NCI-H146 treated with DMSO at 0.1 percent for 48 hours (cell line): ENCODE data around the gene SAMD9L.
"Not testable (repeated sequence)": the region's sequence is repeated elsewhere in the genome, so short reads cannot be mapped to it uniquely, and the experiment has no call there.

ENCODE experiments used
- DNase-seq: peaks from one replicate; lab custom pipeline; 2025; ENCODE audit not compliant: unreplicated experiment; lab: John Stamatoyannopoulos, UW

SAMD9L gene

GRCh38 chr7:93146472-93147141 lies 1.6 kb downstream of the SAMD9L start:
- DNase-seq = no peak

DNA sequence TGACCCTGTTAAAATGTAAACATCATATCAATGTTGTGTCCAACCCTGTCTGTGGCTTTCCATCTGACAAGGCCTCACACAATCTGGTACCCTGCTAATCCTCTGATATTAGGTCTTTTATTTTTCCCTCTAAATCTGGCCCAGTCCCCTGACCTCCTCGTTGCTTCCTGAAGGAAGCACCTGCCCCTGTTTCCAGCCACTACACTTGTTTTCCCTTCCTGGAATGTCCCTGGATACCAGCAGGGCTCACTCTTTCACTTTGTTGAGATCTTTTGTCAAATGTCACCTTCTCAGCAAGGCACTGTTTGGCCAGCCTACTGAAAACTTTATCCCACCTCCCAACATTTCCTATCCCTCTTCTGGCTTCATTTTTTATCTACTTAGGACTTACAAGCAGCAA lies 2.1 kb downstream of the SAMD9L start:
- DNase-seq = no peak

GRCh38 chr7:93145354-93145753 lies 2.8 kb downstream of the SAMD9L start:
- DNase-seq = no peak

DNA sequence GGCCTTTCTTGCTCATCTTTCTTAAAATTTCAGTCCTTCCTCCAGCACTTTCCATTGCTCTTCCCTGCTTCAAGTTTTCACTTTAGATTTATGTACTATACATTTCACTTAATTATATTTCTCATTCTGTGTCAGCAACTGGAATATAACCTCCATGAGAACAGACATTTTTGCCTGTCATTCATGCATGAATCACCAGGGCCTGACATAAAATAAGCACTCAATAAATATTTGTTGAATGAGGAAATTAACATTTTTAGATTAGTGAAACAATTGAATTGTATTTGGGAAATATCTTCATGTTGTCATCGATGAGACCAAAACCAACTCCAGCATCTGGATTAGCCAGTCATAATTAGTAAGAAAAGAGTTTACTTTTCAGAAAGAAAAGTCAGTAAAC lies 6.1 kb downstream of the SAMD9L start:
- no peak for DNase-seq

DNA sequence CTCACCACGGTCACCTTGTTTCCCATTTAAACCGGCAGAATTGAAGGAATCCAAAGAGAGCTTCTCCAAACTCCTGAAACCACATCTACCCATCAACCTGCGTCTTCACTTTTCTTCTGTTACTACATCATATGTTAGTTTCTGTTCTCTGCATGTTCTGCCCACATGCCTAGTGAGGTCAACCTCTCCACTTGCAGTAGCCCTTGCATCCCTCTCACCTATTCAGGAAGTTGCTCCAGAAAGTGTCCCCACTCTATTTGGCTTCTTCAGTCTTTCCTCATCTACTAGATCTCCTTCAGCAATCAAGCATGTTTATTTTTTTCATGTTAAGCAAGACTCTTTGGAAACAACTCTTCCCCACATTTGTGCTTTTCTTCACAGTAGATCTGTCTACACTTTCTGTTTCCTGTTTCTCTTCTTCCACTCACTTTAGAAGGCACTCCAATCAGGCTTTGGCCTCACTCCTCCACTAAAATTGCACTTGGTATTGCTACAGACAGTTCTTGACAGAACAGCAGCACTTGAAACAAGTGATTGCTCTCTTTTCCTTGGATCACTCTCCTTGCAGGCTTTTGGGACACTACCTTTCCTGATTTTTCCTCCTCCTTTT lies 7.5 kb downstream of the SAMD9L start:
- no peak for DNase-seq

GRCh38 chr7:93138576-93138975 lies 9.6 kb downstream of the SAMD9L start:
- no peak for DNase-seq

DNA sequence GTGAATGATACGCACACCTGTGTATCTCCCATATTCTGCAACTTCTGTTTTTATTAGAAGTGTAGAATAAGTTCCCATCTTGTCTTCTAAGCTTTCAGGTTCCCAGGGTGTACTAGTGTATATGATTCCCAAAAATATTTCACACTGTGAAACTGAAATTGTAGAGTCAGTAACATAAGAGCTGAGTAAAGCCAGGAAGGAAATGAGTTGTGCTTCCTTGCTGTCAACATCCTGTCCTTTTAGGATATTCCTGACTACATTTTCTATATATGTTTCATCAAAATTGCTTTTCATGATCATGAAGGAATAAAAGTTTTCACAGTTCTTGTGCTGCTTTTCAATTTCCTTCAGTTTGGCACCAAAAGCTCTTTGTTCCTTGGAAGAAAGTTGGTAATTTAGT lies 15.2 kb downstream of the SAMD9L start:
- DNase-seq = no peak

GRCh38 chr7:93132216-93132615 lies 16.0 kb downstream of the SAMD9L start:
- DNase-seq = no peak

DNA sequence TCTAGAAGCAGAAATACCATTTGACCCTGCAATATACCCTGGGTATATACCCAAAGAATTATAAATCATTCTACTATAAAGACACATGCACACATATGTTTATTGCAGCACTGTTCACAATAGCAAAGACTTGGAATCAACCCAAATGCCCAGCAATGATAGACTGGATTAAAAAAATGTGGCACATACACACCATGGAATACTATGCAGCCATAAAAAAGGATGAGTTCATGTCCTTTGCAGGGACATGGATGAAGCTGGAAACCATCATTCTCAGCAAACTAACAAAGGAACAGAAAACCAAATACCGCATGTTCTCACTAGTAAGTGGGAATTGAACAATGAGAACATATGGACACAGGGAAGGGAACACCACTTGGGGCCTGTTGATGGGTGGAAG lies 21.2 kb downstream of the SAMD9L start:
- not testable (repeated sequence) for DNase-seq

DNA sequence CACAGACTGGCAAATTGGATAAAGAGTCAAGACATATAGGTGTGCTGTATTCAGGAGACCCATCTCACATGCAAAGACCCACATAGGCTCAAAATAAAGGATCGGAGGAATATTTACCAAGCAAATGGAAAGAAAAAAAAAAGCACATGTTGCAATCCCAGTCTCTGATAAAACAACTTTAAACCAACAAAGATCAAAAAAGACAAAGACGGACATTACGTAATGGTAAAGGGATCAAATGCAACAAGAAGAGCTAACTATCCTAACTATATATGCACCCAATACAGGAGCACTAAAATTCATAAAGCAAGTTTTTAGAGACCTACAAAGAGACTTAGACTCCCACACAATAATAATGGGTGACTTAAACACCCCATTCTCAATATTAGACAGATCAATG lies 24.7 kb downstream of the SAMD9L start:
- DNase-seq = not testable (repeated sequence)

DNA sequence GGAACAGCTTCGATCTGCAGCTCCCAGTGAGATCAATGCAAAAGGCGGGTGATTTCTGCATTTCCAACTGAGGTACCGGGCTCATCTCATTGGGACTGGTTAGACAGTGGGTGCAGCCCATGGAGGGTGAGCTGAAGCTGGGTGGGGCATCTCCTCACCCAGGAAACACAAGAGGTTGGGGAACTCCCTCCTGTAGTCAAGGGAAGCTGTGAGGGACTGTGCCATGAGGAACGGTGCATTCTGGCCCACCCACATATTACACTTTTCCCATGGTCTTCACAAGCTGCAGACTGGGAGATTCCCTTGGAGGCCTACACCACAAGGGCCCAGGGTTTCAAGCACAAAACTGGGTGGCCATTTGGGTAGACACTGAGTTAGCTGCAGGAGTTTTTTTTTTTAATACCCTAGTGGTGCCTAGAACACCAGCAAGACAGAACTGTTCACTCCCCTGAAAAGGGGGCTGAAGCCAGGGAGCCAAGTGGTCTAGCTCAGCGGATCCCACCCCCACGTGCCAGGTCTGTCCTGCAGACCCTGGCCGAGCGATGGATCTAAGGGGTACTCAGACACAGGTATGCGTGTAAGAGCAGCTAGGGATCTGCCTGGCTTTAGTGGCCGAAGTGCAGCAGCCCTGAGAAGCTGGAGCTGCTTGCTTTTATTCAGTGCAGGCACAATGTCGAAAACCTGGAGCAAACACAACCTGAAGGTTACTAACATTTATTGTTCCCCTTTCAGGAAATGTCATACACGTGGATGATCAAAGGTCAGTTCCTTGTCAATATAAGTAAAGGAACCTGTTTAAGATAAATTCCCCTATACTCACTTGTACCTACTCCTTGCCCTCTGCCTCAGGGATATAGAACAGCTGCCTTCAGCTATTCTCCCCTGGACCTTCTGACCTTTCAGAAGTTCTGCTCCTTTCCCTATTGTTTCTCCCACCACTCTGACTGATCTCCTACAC lies 27.3 kb downstream of the SAMD9L start:
- no peak for DNase-seq

DNA sequence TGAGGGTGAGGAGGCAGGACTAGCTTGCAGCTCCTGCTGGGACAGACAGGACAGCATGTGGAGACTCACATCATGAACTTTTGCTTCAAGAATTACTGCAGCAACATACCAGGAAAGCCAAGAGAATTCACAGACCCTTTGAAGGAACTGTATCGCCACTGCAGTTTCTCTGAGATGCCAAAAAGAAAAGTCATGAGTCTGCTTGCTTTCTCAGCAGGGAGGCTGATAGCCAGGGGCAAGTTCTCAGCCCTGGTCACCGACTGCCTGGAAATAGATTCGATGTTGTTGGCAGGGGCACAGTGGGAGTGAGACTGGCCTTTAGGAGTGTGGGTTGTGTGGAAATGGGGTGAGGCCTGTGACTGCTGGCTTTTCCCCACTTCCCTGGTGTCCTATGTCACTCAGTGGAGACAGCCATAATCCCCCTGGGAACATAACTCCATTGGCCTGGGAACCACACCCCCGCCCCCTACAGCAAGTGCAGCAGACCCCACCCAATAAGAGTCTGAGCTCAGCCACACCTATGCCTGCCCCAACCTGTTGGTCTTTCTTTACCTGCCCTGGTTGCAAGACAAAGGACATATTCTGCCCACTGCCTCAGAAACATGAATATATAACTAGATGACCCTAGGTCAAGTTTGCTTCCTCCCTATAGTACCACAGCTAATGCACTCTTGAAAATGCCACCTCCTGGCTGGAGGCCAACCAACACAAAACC lies 28.8 kb downstream of the SAMD9L start:
- DNase-seq = no peak

DNA sequence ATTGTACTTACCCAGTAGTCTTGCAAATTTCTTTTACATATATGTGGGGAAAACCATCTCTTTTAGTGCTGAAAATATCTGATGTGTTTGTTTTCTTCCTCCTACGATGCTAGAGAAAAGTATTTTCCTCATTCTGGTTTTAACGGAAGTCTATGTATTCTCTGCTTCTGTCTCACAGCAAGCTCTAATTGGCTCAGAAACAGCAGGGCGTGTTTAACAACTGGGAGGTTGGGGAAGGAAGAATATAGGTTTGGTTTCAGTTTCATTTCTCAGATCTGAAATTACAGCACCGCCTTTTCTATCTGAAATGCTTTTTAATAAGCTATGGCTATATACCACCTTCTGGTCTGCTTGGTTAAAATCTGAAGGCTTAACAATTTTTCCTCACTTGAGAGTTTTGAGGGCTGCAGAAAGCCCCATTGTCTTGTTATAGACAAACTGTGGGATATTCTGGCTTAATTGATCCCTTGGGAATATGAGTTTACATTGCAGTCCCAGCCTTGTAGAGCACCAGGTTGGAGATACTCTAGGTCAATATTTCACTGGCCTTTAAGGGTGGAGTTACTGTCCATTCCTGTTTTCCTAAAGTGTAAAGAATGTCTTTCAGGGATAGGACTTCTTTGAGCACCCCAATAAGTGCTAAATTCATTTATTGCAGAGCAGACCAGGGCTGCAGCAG lies 30.2 kb downstream of the SAMD9L start, which contains the start of gene SAMD9:
Gene SAMD9 (minus strand): TSS at position 128 of the 679 bp plus-strand sequence. CDS start 11,882 bp downstream, outside the sequence.
- DNase-seq = peak; percentile 63

- peak; percentile 3 for DNase-seq
Observed at GRCh38 chr7:93117327-93117726, 30.9 kb downstream of the SAMD9L start.

GRCh38 chr7:93115796-93116195 lies 32.4 kb downstream of the SAMD9L start:
- DNase-seq = no peak

GRCh38 chr7:93108003-93108402 lies 40.2 kb downstream of the SAMD9L start:
- no peak for DNase-seq

DNA sequence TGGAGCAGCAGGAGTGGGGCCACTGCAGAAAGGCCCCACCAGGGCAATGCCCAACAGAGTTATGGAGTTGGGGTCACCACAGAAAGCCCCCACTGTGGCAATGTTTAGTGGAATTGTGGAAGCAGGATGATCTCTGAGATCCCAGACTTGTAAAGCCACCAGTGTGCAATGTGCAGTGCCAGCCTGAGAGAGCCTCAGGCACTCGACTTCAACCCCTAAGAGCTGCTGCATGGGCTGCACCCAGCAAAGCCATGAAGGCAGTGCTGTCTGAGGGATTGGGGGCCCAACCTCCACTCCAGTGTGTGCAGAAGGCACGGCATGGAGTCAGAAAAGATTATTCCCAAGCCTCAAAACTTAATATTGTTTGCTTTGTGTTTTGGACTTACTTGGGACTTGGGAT lies 50.8 kb downstream of the SAMD9L start:
- no peak for DNase-seq

DNA sequence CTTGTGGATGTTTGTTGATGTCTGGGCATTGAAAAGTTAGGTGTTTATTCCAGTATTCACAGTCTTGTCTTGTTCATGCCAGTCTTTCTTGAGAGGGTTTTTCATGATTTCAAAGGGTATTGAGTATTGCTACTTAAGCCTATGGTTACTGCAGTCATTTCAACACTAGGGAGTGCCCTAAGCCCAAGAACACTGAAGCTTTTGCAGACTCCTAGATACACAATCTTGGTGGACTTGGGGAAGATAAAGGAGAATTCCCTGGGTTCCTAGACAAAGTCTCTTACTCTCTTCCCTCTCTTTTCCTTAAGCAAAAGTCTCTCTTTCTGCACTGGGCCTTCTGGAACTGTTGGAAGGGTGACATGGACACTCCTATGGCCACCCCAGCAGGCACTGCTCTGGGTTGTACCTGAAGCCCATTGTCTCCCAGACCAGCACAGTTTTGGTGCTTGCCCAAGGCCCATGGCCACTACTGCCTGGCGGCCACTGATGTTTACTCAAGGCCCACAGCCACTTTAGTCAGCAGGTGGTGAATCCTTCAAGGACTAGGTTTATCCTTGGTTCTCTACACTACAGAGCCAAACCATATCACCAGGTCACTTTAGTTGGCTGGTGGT lies 55.3 kb downstream of the SAMD9L start:
- DNase-seq = peak; percentile 2
